Measurements from ENCODE around the gene PROSER3. TPM values are rescaled to one million over a fixed set of nuclear protein-coding genes. Genes with fewer than 3 reads are reported as not detected.

PROSER3 gene
- total and polyA plus RNA-seq, 9 of the 15 experiments (the other 6 are each of a cell fraction or from before 2014, with no cell fraction given): 1.0 to 39.5 (median 5.1) TPM

- H3K36me3 ChIP-seq (ENCODE audit: control insufficient read depth, insufficient read depth, low read length): peaks cover 23% of the 10 kb centered on the region; the same call in 1 of the 3 replicates
- H3K79me2 ChIP-seq (ENCODE audit: control insufficient read depth, insufficient read depth, low read length): peaks cover 7% of the 10 kb centered on the region; the same call in 2 of the 3 replicates
- CTCF ChIA-PET (ENCODE audit: low intra/inter-chr PET ratio): no interaction called here
Observed at GRCh38 chr19:35751839-35752745, 5.9 kb upstream of the PROSER3 start.

More at GRCh38 chr19:35751839-35752745, 5.9 kb upstream of the PROSER3 start:
- H3K4me1 ChIP-seq (replicated peaks in 1 of 2; ENCODE audit: control insufficient read depth in 2 of 2, insufficient read depth in 2 of 2, low read length in 2 of 2): peaks cover 14 to 40% of the 10 kb centered on the region in 2 experiments; a peak in 4 of 5 replicates
- in situ Hi-C loops (cut with MboI): no loop called here
- no peaks in the 10 kb centered on the region for H4K20me1 ChIP-seq (replicated peaks; ENCODE audit: control insufficient read depth, insufficient read depth, low read length)
- peak overlapping the region in 1 of 2 experiments; percentile 71; a peak in 2 of 4 replicates for H3K9ac ChIP-seq (ENCODE audit: insufficient read depth in 1 of 2, low read depth in 2 of 2, low read length in 2 of 2)
- DNase-seq (ENCODE audit: extremely low read depth in 1 of 4, low spot score in 3 of 4) (no peak), FAIRE-seq (no peak), ATAC-seq (no peak)
- H3K9me3 ChIP-seq (replicated peaks; ENCODE audit: control insufficient read depth, insufficient read depth, low read depth, low read length): no peaks in the 10 kb centered on the region
- H3K4me3 ChIP-seq: no peak overlapping the region
- no peak overlapping the region for H2AFZ ChIP-seq (ENCODE audit: low read depth, low read length)
- TF ChIP-seq SOX6 (IDR thresholded peaks at IDR 0.05): no peak
- no peak for TF ChIP-seq NRF1 (conservative IDR thresholded peaks at IDR 0.05 in 1 of 2, IDR thresholded peaks at IDR 0.05 in 1 of 2)
- no peak for TF ChIP-seq BDP1 (IDR thresholded peaks at IDR 0.05; ENCODE audit: insufficient read depth, insufficient read length)
- no peak for TF ChIP-seq ZNF274 (IDR thresholded peaks at IDR 0.05; ENCODE audit: borderline replicate concordance, low read depth, low read length)
- no peak for TF ChIP-seq FOXA3 (CRISPR knock-in tag; conservative IDR thresholded peaks at IDR 0.05 in 1 of 2, IDR thresholded peaks at IDR 0.05 in 1 of 2)
- no TSS peak for BruUV-seq (replicated peaks)
- H3K9me1 ChIP-seq (ENCODE audit: control insufficient read depth, insufficient read depth, low read length): no peaks in the 10 kb centered on the region
- POLR2A ChIA-PET: interaction anchor here (0.6 kb wide), 2 partner anchors 212 to 578 kb away, joined by 3 to 4 read pairs; no protein-coding TSS in a partner anchor
- H3K27ac ChIP-seq (ENCODE audit: extremely low read depth, low read depth, low read length): no peak overlapping the region
- H3K27me3 ChIP-seq (ENCODE audit: control insufficient read depth in 2 of 2, insufficient read depth in 2 of 2, low read length in 2 of 2): no peaks in the 10 kb centered on the region
- intact Hi-C loops (cut with micrococcal nuclease): no loop called here
- WGBS (ENCODE audit: insufficient coverage, low coverage, missing lambda C conversion rate): 75% methylated on average over 14 of the region's 14 CpGs
- H3K4me2 ChIP-seq (ENCODE audit: insufficient read depth, low read length): no peak overlapping the region

All from K562 (cell line).